Measurements from ENCODE around the gene ELL. TPM values are rescaled to one million over a fixed set of nuclear protein-coding genes. Genes with fewer than 3 reads are reported as not detected.

ELL gene
- total RNA-seq, 1 experiment from 2014 or later = 22.9 TPM

- BruUV-seq (replicated peaks) = no TSS peak
- Histone ChIP-seq H3K9ac (ENCODE audit: low read length) (no peak overlapping the region), H3K4me2 (ENCODE audit: low read length) (no peak overlapping the region), H3K36me3 (ENCODE audit: control insufficient read depth in 1 of 2, insufficient read depth in 2 of 2, low read length in 2 of 2) (no peaks in the 10 kb centered on the region; a peak in 1 of 4 replicates), H3K27ac (ENCODE audit: low read depth, low read length) (no peak overlapping the region), H2AFZ (ENCODE audit: low read depth, low read length, poor library complexity, severe bottlenecking) (no peak overlapping the region), H3K4me3 (replicated peaks in 1 of 2; ENCODE audit: low read depth in 1 of 2, low read length in 2 of 2) (no peak overlapping the region), H3K9me2 (ENCODE audit: insufficient read depth) (no peaks in the 10 kb centered on the region), H3K4me1 (ENCODE audit: control insufficient read depth in 1 of 2, insufficient read depth in 2 of 2, low read length in 2 of 2) (peaks cover 5 to 25% of the 10 kb centered on the region in 2 experiments), H3K79me2 (ENCODE audit: insufficient read depth, low read length) (peaks cover 61% of the 10 kb centered on the region), H3K9me3 (ENCODE audit: control insufficient read depth in 1 of 2, insufficient read depth in 1 of 2, low read depth in 1 of 2, low read length in 2 of 2) (no peaks in the 10 kb centered on the region), H3K27me3 (ENCODE audit: insufficient read depth, low read length) (no peaks in the 10 kb centered on the region), H4K20me1 (ENCODE audit: insufficient read depth) (no peaks in the 10 kb centered on the region)
- ChIA-PET RAD21 (ENCODE audit: low non-redundant PET in 1 of 2, low total read pairs in 2 of 2, uncharacterized antibody in 2 of 2, unreplicated experiment in 2 of 2) (no interaction called here), POLR2A (no interaction called here), CTCF (interaction anchor here (0.9 kb wide), 1 partner anchor 12 kb away, joined by 3 read pairs; no protein-coding TSS in a partner anchor)
- DNase-seq (ENCODE audit: low read depth, low spot score) = no peak
- intact Hi-C loops (cut with micrococcal nuclease) = no loop called here
- TF ChIP-seq EZH2 (IDR thresholded peaks at IDR 0.05) (no peak), CTCF (IDR thresholded peaks at IDR 0.05 in 2 of 3, conservative IDR thresholded peaks at IDR 0.05 in 1 of 3; ENCODE audit: borderline replicate concordance in 1 of 3, insufficient read depth in 1 of 3, low read depth in 2 of 3, low read length in 2 of 3) (no peak), POLR2A (IDR thresholded peaks at IDR 0.05; ENCODE audit: borderline replicate concordance, extremely low read depth, insufficient read depth, insufficient read length) (no peak), SIN3A (IDR thresholded peaks at IDR 0.05; ENCODE audit: low read depth) (no peak), FOSL1 (IDR thresholded peaks at IDR 0.05; ENCODE audit: low read depth) (no peak), POLR2AphosphoS5 (IDR thresholded peaks at IDR 0.05; ENCODE audit: low read depth, low read length) (no peak), ATF3 (IDR thresholded peaks at IDR 0.05) (no peak), ZFX (IDR thresholded peaks at IDR 0.05) (no peak), REST (IDR thresholded peaks at IDR 0.05; ENCODE audit: low read depth) (no peak), SP1 (IDR thresholded peaks at IDR 0.05; ENCODE audit: low read depth) (no peak), EZH2phosphoT487 (IDR thresholded peaks at IDR 0.05; ENCODE audit: borderline replicate concordance) (no peak), YY1 (IDR thresholded peaks at IDR 0.05; ENCODE audit: extremely low read depth, insufficient replicate concordance, low read depth, low read length) (no peak), RAD21 (IDR thresholded peaks at IDR 0.05; ENCODE audit: low read depth) (no peak), MAX (IDR thresholded peaks at IDR 0.05) (no peak), ZBTB33 (IDR thresholded peaks at IDR 0.05; ENCODE audit: extremely low read depth, insufficient replicate concordance, low read length) (no peak), JUND (IDR thresholded peaks at IDR 0.05) (no peak)
- ATAC-seq = no peak
Observed at GRCh38 chr19:18473706-18474087, 48.2 kb downstream of the ELL start.
